HepG2 (cell line): Measurements from ENCODE around the gene GNG4. TPM values are rescaled to one million over a fixed set of nuclear protein-coding genes. Genes with fewer than 3 reads are reported as not detected.

ENCODE experiments used
- USF2 ChIP-seq, 2 experiments: sonication (generic) in 1 of 2; formaldehyde crosslinking in 1 of 2; IDR thresholded peaks; 2 replicates each; pipeline versions ENCODE4 v1.5.1 to v1.6.1; 2011 to 2020; ENCODE audit warnings: borderline replicate concordance in 1 of 2, low read depth in 1 of 2, low read length in 1 of 2, mild to moderate bottlenecking in 1 of 2, missing genetic modification reagents in 1 of 2, moderate library complexity in 1 of 2
- ZBTB10 ChIP-seq: sonication (generic); formaldehyde crosslinking; IDR thresholded peaks from 2 replicates; pipeline ENCODE4 v1.4.0; 2020; ENCODE audit warnings: missing genetic modification reagents, borderline replicate concordance
- polyA plus RNA-seq, 8 experiments: library from polyadenylated mRNA; depleted of rRNA in 3 of 8; stranded (reverse) in 7 of 8; unstranded in 1 of 8; fragments of >200 nt; fragmentation: Illumina TruSeq in 4 of 8; extraction: Trizol in 4 of 8; gene quantifications; 2 replicates each; pipeline versions ENCODE4 v1.2.1 to v1.2.3, GENCODE V29; 2011 to 2016; ENCODE audit warnings: low read depth in 4 of 8, missing spikeins in 1 of 8, mixed read lengths in 1 of 8; ENCODE audit not compliant: insufficient read depth in 1 of 8
- total RNA-seq, 5 experiments: library from RNA; depleted of rRNA; stranded (reverse); fragments of >200 nt; fragmentation: Illumina TruSeq; extraction: Trizol; gene quantifications; 2 replicates each; pipeline ENCODE4 v1.2.3, GENCODE V29; 2016; ENCODE audit warnings: low read depth in 1 of 5
- TF ChIP-seq, protein P1 (sequence below): sonication (generic); formaldehyde crosslinking; conservative IDR thresholded peaks from 2 replicates; pipeline ENCODE4 v1.5.0; 2020; ENCODE audit warnings: missing genetic modification reagents

GNG4 gene
- total and polyA plus RNA-seq, 2 of the 13 experiments (the other 11 are each of a cell fraction or from before 2014, with no cell fraction given), result 27.1 to 69.5 TPM

DNA sequence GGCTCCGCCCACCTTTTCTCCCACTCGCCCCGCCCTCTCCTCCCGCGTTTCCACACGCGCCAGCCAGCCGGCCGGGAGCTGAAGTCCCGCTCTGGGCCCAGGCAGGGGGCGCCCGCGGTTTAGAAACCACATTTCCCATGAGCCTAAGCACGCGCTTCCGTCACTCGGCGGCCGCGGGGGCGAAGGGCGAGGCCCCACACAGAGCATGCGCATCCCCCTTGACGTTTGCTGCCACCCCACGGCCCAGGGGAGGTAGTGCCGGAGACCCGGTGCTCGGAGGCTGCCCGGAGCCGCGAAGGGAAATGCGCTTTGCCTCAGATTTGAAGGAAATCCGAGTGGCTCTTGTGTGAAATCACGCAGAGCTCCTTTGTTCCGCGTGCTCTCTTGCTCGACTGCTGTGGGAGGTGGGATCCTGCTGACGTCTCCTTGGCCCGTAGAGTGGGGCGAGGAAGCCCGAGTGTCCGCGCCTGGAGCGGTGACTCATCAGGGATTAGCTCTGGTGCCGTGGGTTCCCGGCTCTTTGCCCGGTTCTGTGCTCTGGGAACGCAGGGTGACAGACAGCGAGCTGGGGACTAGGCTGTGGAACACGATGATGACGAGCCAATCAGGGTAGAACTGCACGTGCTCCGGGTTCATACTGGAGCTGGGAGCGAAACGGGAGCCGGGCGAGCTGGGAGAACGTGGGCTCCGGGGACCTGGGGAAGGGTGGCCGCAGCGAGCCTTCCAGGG, 144.9 kb downstream of the GNG4 start (continued):
- TF ChIP-seq, protein P1, sequence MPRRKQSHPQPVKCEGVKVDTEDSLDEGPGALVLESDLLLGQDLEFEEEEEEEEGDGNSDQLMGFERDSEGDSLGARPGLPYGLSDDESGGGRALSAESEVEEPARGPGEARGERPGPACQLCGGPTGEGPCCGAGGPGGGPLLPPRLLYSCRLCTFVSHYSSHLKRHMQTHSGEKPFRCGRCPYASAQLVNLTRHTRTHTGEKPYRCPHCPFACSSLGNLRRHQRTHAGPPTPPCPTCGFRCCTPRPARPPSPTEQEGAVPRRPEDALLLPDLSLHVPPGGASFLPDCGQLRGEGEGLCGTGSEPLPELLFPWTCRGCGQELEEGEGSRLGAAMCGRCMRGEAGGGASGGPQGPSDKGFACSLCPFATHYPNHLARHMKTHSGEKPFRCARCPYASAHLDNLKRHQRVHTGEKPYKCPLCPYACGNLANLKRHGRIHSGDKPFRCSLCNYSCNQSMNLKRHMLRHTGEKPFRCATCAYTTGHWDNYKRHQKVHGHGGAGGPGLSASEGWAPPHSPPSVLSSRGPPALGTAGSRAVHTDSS (CRISPR knock-in tag), result no peak
- TF ChIP-seq ZBTB10 (CRISPR knock-in tag) (peak; percentile 3), USF2 (IDR thresholded peaks at IDR 0.05; ENCODE audit: low read depth, low read length) (no peak), USF2 (CRISPR knock-in tag; IDR thresholded peaks at IDR 0.05; ENCODE audit: borderline replicate concordance) (0 out of 2 replicates have a peak, but pooled peaks have one; percentile 24)
